Cardiac muscle cell (in vitro differentiated cells and primary cell): ENCODE data around the gene L3MBTL4. TPM values are rescaled to one million over a fixed set of nuclear protein-coding genes. Genes with fewer than 3 reads are reported as not detected.
"Not testable (repeated sequence)": the region's sequence is repeated elsewhere in the genome, so short reads cannot be mapped to it uniquely, and the experiment has no call there.

Experiments
- DNase-seq, 2 donors: peaks; one replicate each; pipeline versions ENCODE4 v3.0.0 to v3.0.0-alpha.2; 2010 to 2017; ENCODE audit warnings: low read depth in 1 of 2, low spot score in 1 of 2
- H3K27ac ChIP-seq: fragments of 200-600 bp; sonication (generic); 2 replicates; pipeline ENCODE4 v1.5.1; 2016
- H3K27me3 ChIP-seq: fragments of 200-600 bp; sonication (generic); 2 replicates; pipeline ENCODE4 v1.6.0; 2016; ENCODE audit warnings: control low read depth
- H3K36me3 ChIP-seq: fragments of 200-600 bp; sonication (generic); 2 replicates; pipeline ENCODE4 v1.5.1; 2016; ENCODE audit warnings: control low read depth
- H3K4me1 ChIP-seq: fragments of 200-600 bp; sonication (generic); 2 replicates; pipeline ENCODE4 v1.8.1; 2017; ENCODE audit warnings: low read depth, mild to moderate bottlenecking, mixed run types
- H3K4me3 ChIP-seq: fragments of 200-600 bp; sonication (generic); 2 replicates; pipeline ENCODE4 v1.5.1; 2016; ENCODE audit warnings: mild to moderate bottlenecking
- H3K9me3 ChIP-seq: fragments of 200-600 bp; sonication (generic); 2 replicates; pipeline ENCODE4 v1.5.1; 2017; ENCODE audit warnings: low read depth, mild to moderate bottlenecking, control low read depth
- CTCF ChIP-seq: IDR thresholded peaks from 2 replicates; pipeline ENCODE4 v1.5.1; 2012; ENCODE audit warnings: low read depth, mild to moderate bottlenecking, low read length
- polyA plus RNA-seq: library from polyadenylated mRNA; unstranded; fragments of >200 nt; fragmentation: Nextera tagmentation; extraction: Ambion mirVana; gene quantifications from 2 replicates; pipeline ENCODE4 v1.2.1, GENCODE V29; 2016
- total RNA-seq: library from RNA; depleted of rRNA; stranded (reverse); fragments of >200 nt; gene quantifications from 2 replicates; pipeline ENCODE4 v1.2.3, GENCODE V29; 2016

The L3MBTL4 gene
- total and polyA plus RNA-seq, 2 experiments from 2014 or later = 4.4 to 7.7 TPM

- Histone ChIP-seq H3K27me3 (no peaks in the 10 kb centered on the region), H3K4me1 (peaks cover 3% of the 10 kb centered on the region), H3K4me3 (no peak overlapping the region), H3K27ac (no peak overlapping the region), H3K36me3 (no peaks in the 10 kb centered on the region), H3K9me3 (peaks cover 4% of the 10 kb centered on the region)
- no peak for TF ChIP-seq CTCF
- no peak for DNase-seq
Measured at GRCh38 chr18:6198585-6198984, 216.1 kb downstream of the L3MBTL4 start.

- Histone ChIP-seq H3K36me3 (no peaks in the 10 kb centered on the region), H3K27ac (no peak overlapping the region), H3K4me1 (peaks cover 3% of the 10 kb centered on the region), H3K9me3 (no peaks in the 10 kb centered on the region), H3K4me3 (no peak overlapping the region), H3K27me3 (no peaks in the 10 kb centered on the region)
- DNase-seq = no peak
- TF ChIP-seq CTCF = no peak
Measured at GRCh38 chr18:6194640-6195039, 220.1 kb downstream of the L3MBTL4 start.

- H3K36me3 ChIP-seq, DNase-seq, H3K4me3 ChIP-seq, H3K27ac ChIP-seq, H3K9me3 ChIP-seq, H3K27me3 ChIP-seq, H3K4me1 ChIP-seq: not testable (repeated sequence)
Measured at GRCh38 chr18:6185782-6186181, 228.9 kb downstream of the L3MBTL4 start.

GRCh38 chr18:6174983-6175745 lies 239.5 kb downstream of the L3MBTL4 start:
- DNase-seq = no peak
- H3K36me3 ChIP-seq = peaks cover 3% of the 10 kb centered on the region
- TF ChIP-seq CTCF = no peak
- H3K4me1 ChIP-seq = no peaks in the 10 kb centered on the region
- no peak overlapping the region for H3K27ac ChIP-seq
- H3K4me3 ChIP-seq = no peak overlapping the region
- H3K9me3 ChIP-seq = no peaks in the 10 kb centered on the region
- H3K27me3 ChIP-seq = no peaks in the 10 kb centered on the region

- no peak overlapping the region for H3K27ac ChIP-seq
- no peak for TF ChIP-seq CTCF
- no peaks in the 10 kb centered on the region for H3K4me1 ChIP-seq
- DNase-seq = no peak
- no peaks in the 10 kb centered on the region for H3K9me3 ChIP-seq
- H3K27me3 ChIP-seq = no peaks in the 10 kb centered on the region
- no peaks in the 10 kb centered on the region for H3K36me3 ChIP-seq
- no peak overlapping the region for H3K4me3 ChIP-seq
Measured at GRCh38 chr18:6170604-6171003, 244.1 kb downstream of the L3MBTL4 start.

- Histone ChIP-seq H3K27ac (no peak overlapping the region), H3K4me3 (no peak overlapping the region), H3K4me1 (peaks cover 6% of the 10 kb centered on the region), H3K9me3 (no peaks in the 10 kb centered on the region), H3K36me3 (no peaks in the 10 kb centered on the region), H3K27me3 (no peaks in the 10 kb centered on the region)
- TF ChIP-seq CTCF = no peak
- DNase-seq = no peak
Measured at GRCh38 chr18:6161549-6161948, 253.2 kb downstream of the L3MBTL4 start.
